GM23248 (cell line): ENCODE measurements around the gene UBE2G1. TPM values are rescaled to one million over a fixed set of nuclear protein-coding genes. Genes with fewer than 3 reads are reported as not detected.

ENCODE experiments used
- DNase-seq: peaks from one replicate; pipeline ENCODE4 v3.0.0-alpha.2; 2015
- H2AFZ ChIP-seq: fragments of 200-600 bp; sonication (generic); 2 replicates; pipeline ENCODE4 v1.6.1; 2016; ENCODE audit warnings: antibody characterized with exemption
- H3F3A ChIP-seq: fragments of 200-600 bp; sonication (generic); 2 replicates; pipeline ENCODE4 v1.6.1; 2016; ENCODE audit warnings: mild to moderate bottlenecking, antibody characterized with exemption, mixed run types; ENCODE audit not compliant: insufficient read depth
- H3K27ac ChIP-seq: fragments of 200-600 bp; sonication (generic); 2 replicates; pipeline ENCODE4 v1.5.1; 2016; ENCODE audit warnings: mild to moderate bottlenecking
- H3K27me3 ChIP-seq: fragments of 200-600 bp; sonication (generic); replicated peaks from 2 replicates; pipeline ENCODE4 v1.6.1; 2016; ENCODE audit warnings: mild to moderate bottlenecking; ENCODE audit not compliant: insufficient read depth
- H3K36me3 ChIP-seq: fragments of 200-600 bp; sonication (generic); 2 replicates; pipeline ENCODE4 v1.6.1; 2016; ENCODE audit warnings: low read depth, mild to moderate bottlenecking
- H3K4me1 ChIP-seq: fragments of 200-600 bp; sonication (generic); 2 replicates; pipeline ENCODE4 v1.6.1; 2016; ENCODE audit warnings: mild to moderate bottlenecking; ENCODE audit not compliant: insufficient read depth
- H3K4me2 ChIP-seq: fragments of 200-600 bp; sonication (generic); one replicate; pipeline ENCODE4 v1.6.1; 2016; ENCODE audit warnings: mild to moderate bottlenecking; ENCODE audit not compliant: unreplicated experiment
- H3K4me3 ChIP-seq: fragments of 200-600 bp; sonication (generic); 2 replicates; pipeline ENCODE4 v1.5.1; 2016; ENCODE audit warnings: mild to moderate bottlenecking
- H3K79me2 ChIP-seq: fragments of 200-600 bp; sonication (generic); 2 replicates; pipeline ENCODE4 v1.6.1; 2016; ENCODE audit warnings: mild to moderate bottlenecking; ENCODE audit not compliant: insufficient read depth
- H3K9ac ChIP-seq: fragments of 200-600 bp; sonication (generic); 2 replicates; pipeline ENCODE4 v1.6.1; 2016; ENCODE audit warnings: mild to moderate bottlenecking
- H3K9me2 ChIP-seq: fragments of 200-600 bp; sonication (generic); 2 replicates; pipeline ENCODE4 v1.6.1; 2016; ENCODE audit warnings: mixed run types, mild to moderate bottlenecking, moderate library complexity; ENCODE audit not compliant: insufficient read depth
- H3K9me3 ChIP-seq: fragments of 200-600 bp; sonication (generic); one replicate; pipeline ENCODE4 v1.6.1; 2017; ENCODE audit warnings: low read depth
- H4K20me1 ChIP-seq: fragments of 200-600 bp; sonication (generic); 2 replicates; pipeline ENCODE4 v1.6.0; 2016; ENCODE audit not compliant: insufficient read depth
- EZH2 ChIP-seq: fragments of 200-600 bp; sonication (generic); IDR thresholded peaks from 2 replicates; pipeline ENCODE4 v1.6.1; 2018; ENCODE audit warnings: antibody characterized with exemption, mild to moderate bottlenecking; ENCODE audit not compliant: insufficient read depth, poor library complexity, severe bottlenecking
- EZH2phosphoT487 ChIP-seq: fragments of 200-600 bp; sonication (generic); IDR thresholded peaks from 2 replicates; pipeline ENCODE4 v1.6.1; 2018; ENCODE audit warnings: antibody characterized with exemption, moderate library complexity, mild to moderate bottlenecking, low read depth; ENCODE audit not compliant: insufficient read depth
- WGBS, 2 experiments: methylation state at CpG; one replicate each; pipeline ENCODE4 v1.1.6; 2015 to 2017; ENCODE audit warnings: low lambda C conversion rate in 2 of 2, low coverage in 1 of 2; ENCODE audit errors: missing lambda C conversion rate in 2 of 2; 5-methylcytosine and 5-hydroxymethylcytosine counted together
- in situ Hi-C: fragments of 300-500 bp; cut with MboI; formaldehyde crosslinking; loops from 2 replicates; pipeline ENCODE4 v1.15.0; 2020
- polyA plus RNA-seq: library from polyadenylated mRNA; unstranded; fragments of >200 nt; fragmentation: Nextera tagmentation; extraction: Ambion mirVana; gene quantifications from 2 replicates; pipeline ENCODE4 v1.2.1, GENCODE V29; 2016
- total RNA-seq: library from RNA; depleted of rRNA; stranded (reverse); fragments of >200 nt; shearing (Covaris generic); gene quantifications from 2 replicates; pipeline ENCODE4 v1.2.3, GENCODE V29; 2014

The UBE2G1 gene
- total and polyA plus RNA-seq, 2 experiments from 2014 or later, result 37.8 to 49.4 TPM

GRCh38 chr17:4295686-4296085, 70.8 kb downstream of the UBE2G1 start:
- H3K4me3 ChIP-seq, result no peak overlapping the region
- no peaks in the 10 kb centered on the region for H3K9me3 ChIP-seq
- H3K4me2 ChIP-seq, result no peak overlapping the region
- H3F3A ChIP-seq, result peaks cover 6% of the 10 kb centered on the region; the same call in 1 of the 2 replicates
- in situ Hi-C loops, result no loop called here
- WGBS, 2 experiments, result 63 to 64% methylated on average over 4 of the region's 4 CpGs
- no peak overlapping the region for H3K27ac ChIP-seq
- H3K9me2 ChIP-seq, result no peaks in the 10 kb centered on the region
- no peak for DNase-seq
- H3K27me3 ChIP-seq, result no peaks in the 10 kb centered on the region
- peaks cover 16% of the 10 kb centered on the region for H3K4me1 ChIP-seq
- H3K9ac ChIP-seq, result no peak overlapping the region
- H2AFZ ChIP-seq, result no peak overlapping the region
- peaks cover 98% of the 10 kb centered on the region for H3K79me2 ChIP-seq
- TF ChIP-seq EZH2phosphoT487 (no peak), EZH2 (no peak)
- peaks cover 31% of the 10 kb centered on the region; the same call in 1 of the 2 replicates for H4K20me1 ChIP-seq
- H3K36me3 ChIP-seq, result peaks cover 20% of the 10 kb centered on the region; the same call in 1 of the 2 replicates

- Histone ChIP-seq H3K9ac (no peak overlapping the region), H2AFZ (no peak overlapping the region), H3K27ac (no peak overlapping the region), H3K79me2 (peaks cover 95% of the 10 kb centered on the region), H3K4me3 (no peak overlapping the region), H3F3A (peaks cover 6% of the 10 kb centered on the region; the same call in 1 of the 2 replicates), H3K9me2 (no peaks in the 10 kb centered on the region), H3K9me3 (no peaks in the 10 kb centered on the region), H3K36me3 (peaks cover 28% of the 10 kb centered on the region; the same call in 1 of the 2 replicates), H4K20me1 (peaks cover 28% of the 10 kb centered on the region; the same call in 1 of the 2 replicates), H3K4me2 (no peak overlapping the region), H3K27me3 (no peaks in the 10 kb centered on the region), H3K4me1 (peaks cover 16% of the 10 kb centered on the region)
- WGBS, 2 experiments, result 97 to 100% methylated on average over 1 of the region's 1 CpG
- in situ Hi-C loops, result no loop called here
- TF ChIP-seq EZH2 (no peak), EZH2phosphoT487 (no peak)
- no peak for DNase-seq
These were observed 72.9 kb downstream of the UBE2G1 start for GRCh38 chr17:4293572-4293971.

DNA sequence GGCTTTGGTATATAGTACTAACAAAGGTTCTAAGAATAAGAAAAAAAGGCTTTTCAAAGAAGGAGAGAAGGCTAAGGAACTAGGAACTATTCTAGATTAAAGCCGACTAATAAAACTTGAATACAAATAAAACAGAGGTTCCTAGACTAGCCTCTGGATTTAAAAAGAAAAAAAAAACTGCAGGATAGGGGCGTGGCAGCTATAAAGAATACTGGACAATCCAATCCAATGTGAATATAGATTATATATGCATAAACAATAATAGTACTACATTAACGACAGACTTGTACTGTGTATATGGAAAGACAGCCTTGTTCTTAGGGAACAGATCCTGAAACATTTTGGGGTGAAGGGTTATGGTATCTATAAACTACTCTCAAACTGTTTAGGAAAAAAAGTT, 78.8 kb downstream of the UBE2G1 start:
- H3K4me2 ChIP-seq, result no peak overlapping the region
- no peaks in the 10 kb centered on the region for H3K27me3 ChIP-seq
- in situ Hi-C loops, result no loop called here
- no peak for TF ChIP-seq EZH2phosphoT487
- no peak for TF ChIP-seq EZH2
- no peaks in the 10 kb centered on the region for H3K4me1 ChIP-seq
- no peak overlapping the region for H2AFZ ChIP-seq
- H3K27ac ChIP-seq, result no peak overlapping the region
- no peaks in the 10 kb centered on the region for H4K20me1 ChIP-seq
- no peak overlapping the region for H3K4me3 ChIP-seq
- 99 to 100% methylated on average over 3 of the region's 3 CpGs for WGBS, 2 experiments
- no peaks in the 10 kb centered on the region for H3K9me2 ChIP-seq
- H3K9ac ChIP-seq, result no peak overlapping the region
- peaks cover 24% of the 10 kb centered on the region for H3K36me3 ChIP-seq
- H3K79me2 ChIP-seq, result peaks cover 64% of the 10 kb centered on the region
- 0 out of 2 replicates have a peak, but pooled peaks cover 5% of the 10 kb centered on the region for H3F3A ChIP-seq
- no peaks in the 10 kb centered on the region for H3K9me3 ChIP-seq
- no peak for DNase-seq

DNA sequence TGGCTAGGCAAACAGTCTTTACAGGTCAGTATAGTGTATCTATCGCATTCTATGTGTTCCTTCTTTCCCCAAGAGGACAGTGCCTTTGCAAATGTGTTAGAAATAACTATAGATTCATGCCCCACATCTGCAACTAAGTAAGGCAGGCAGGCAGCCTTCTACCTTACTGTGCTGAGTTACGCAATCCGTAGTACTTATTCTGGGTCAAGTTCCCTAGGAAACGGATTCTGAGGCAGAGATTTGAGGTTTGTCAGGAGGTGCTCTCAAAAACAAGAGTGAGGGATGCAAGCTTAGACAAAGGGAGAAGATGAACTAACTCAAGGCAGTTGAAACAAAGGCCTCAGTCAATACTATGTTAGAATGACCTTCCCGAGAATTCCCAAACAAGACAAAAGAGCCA, 90.0 kb downstream of the UBE2G1 start:
- peak; percentile 32 for DNase-seq
- Histone ChIP-seq H3K9ac (no peak overlapping the region), H4K20me1 (no peaks in the 10 kb centered on the region), H3K4me1 (no peaks in the 10 kb centered on the region), H3K9me2 (no peaks in the 10 kb centered on the region), H3K4me3 (no peak overlapping the region), H3K36me3 (peaks cover 27% of the 10 kb centered on the region), H3K27ac (no peak overlapping the region), H3F3A (peaks cover 7% of the 10 kb centered on the region; the same call in 1 of the 2 replicates), H3K79me2 (peaks cover 76% of the 10 kb centered on the region), H3K27me3 (no peaks in the 10 kb centered on the region), H2AFZ (no peak overlapping the region), H3K9me3 (no peaks in the 10 kb centered on the region), H3K4me2 (no peak overlapping the region)
- TF ChIP-seq EZH2, result no peak
- TF ChIP-seq EZH2phosphoT487, result no peak
- in situ Hi-C loops, result no loop called here
- 90 to 91% methylated on average over 5 of the region's 5 CpGs for WGBS, 2 experiments

GRCh38 chr17:4272972-4273368, 93.5 kb downstream of the UBE2G1 start:
- Histone ChIP-seq H3F3A (0 out of 2 replicates have a peak, but pooled peaks cover 19% of the 10 kb centered on the region), H3K27ac (no peak overlapping the region), H3K9ac (no peak overlapping the region), H3K79me2 (peaks cover 53% of the 10 kb centered on the region), H2AFZ (no peak overlapping the region), H3K4me2 (no peak overlapping the region), H3K36me3 (peaks cover 25% of the 10 kb centered on the region; the same call in 1 of the 2 replicates), H4K20me1 (no peaks in the 10 kb centered on the region), H3K4me1 (no peaks in the 10 kb centered on the region), H3K9me3 (no peaks in the 10 kb centered on the region), H3K27me3 (no peaks in the 10 kb centered on the region), H3K9me2 (no peaks in the 10 kb centered on the region), H3K4me3 (no peak overlapping the region)
- TF ChIP-seq EZH2 (no peak), EZH2phosphoT487 (no peak)
- in situ Hi-C loops, result no loop called here
- WGBS, 2 experiments, result 91 to 95% methylated on average over 4 of the region's 4 CpGs
- DNase-seq, result no peak
